ENCODE measurements around the gene TTN. TPM values are rescaled to one million over a fixed set of nuclear protein-coding genes. Genes with fewer than 3 reads are reported as not detected.

The TTN gene
- total RNA-seq, 1 experiment from 2014 or later = not detected

DNA sequence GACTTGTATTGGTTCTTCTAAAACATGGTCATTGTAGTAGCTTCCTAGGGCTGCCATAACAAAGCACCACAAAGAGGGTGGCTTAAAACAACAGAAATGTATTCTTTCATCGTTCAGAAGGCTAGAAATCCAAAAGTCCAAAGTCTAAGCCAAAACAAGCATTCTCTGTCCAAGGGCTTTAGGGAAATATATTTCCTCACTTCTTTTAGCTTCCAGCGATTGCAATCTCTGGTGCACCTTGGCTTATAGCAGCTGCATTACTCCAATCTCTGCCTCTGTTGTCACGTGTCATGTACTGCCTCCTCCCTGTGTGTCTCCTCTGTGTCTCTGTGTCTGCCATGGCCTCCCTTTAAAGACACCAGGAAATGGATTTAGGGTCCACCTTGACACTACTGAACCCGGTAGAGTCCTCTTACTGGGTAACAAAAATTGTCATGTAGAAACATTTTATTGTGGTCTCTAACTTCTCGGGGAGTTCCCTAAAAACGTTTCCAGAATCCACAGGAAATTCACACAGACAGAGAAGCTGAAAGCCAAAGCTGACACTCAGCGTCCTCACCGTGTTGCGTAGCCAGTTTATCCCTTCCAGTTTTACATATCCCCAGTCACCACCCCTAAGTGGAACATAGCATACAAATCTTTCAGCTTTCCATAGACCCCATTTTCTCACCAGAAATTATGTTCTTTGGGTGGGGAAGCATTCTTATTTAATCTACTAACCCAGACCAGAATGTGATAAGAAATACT lies 20.7 kb upstream of the TTN start:
- H3K9me3 ChIP-seq (ENCODE audit: insufficient read depth, low read depth) = peaks cover 6% of the 10 kb centered on the region; the same call in 1 of the 2 replicates
- no peaks in the 10 kb centered on the region for H3K4me1 ChIP-seq (replicated peaks; ENCODE audit: insufficient read depth)
- TF ChIP-seq EZH2 (IDR thresholded peaks at IDR 0.05; ENCODE audit: low read depth) = no peak
- TF ChIP-seq, protein P1, sequence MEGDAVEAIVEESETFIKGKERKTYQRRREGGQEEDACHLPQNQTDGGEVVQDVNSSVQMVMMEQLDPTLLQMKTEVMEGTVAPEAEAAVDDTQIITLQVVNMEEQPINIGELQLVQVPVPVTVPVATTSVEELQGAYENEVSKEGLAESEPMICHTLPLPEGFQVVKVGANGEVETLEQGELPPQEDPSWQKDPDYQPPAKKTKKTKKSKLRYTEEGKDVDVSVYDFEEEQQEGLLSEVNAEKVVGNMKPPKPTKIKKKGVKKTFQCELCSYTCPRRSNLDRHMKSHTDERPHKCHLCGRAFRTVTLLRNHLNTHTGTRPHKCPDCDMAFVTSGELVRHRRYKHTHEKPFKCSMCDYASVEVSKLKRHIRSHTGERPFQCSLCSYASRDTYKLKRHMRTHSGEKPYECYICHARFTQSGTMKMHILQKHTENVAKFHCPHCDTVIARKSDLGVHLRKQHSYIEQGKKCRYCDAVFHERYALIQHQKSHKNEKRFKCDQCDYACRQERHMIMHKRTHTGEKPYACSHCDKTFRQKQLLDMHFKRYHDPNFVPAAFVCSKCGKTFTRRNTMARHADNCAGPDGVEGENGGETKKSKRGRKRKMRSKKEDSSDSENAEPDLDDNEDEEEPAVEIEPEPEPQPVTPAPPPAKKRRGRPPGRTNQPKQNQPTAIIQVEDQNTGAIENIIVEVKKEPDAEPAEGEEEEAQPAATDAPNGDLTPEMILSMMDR (conservative IDR thresholded peaks at IDR 0.05) = no peak
- H3K4me2 ChIP-seq = no peak overlapping the region
- no peak overlapping the region for H3K4me3 ChIP-seq
- H3K27ac ChIP-seq = no peak overlapping the region
- H3K79me2 ChIP-seq (ENCODE audit: low read depth) = no peaks in the 10 kb centered on the region
- intact Hi-C loops (cut with micrococcal nuclease; ENCODE audit: unreplicated experiment) = no loop called here
- ChIA-PET POLR2A (ENCODE audit: unreplicated experiment) (interaction anchor here (0.5 kb wide), 1 partner anchor 262 kb away, joined by 3 read pairs; no protein-coding TSS in a partner anchor), CTCF (no interaction called here)
- no TSS peak for BruUV-seq (replicated peaks)
- no peaks in the 10 kb centered on the region for H3K9me2 ChIP-seq (ENCODE audit: insufficient read depth)
- DNase-seq = no peak
- no peak overlapping the region for H2AFZ ChIP-seq
- no peaks in the 10 kb centered on the region for H3F3A ChIP-seq (ENCODE audit: insufficient read depth, low read depth)
- H3K27me3 ChIP-seq (ENCODE audit: insufficient read depth, low read depth) = no peaks in the 10 kb centered on the region
- H3K36me3 ChIP-seq (ENCODE audit: low read depth) = no peaks in the 10 kb centered on the region
- H4K20me1 ChIP-seq (ENCODE audit: insufficient read depth) = no peaks in the 10 kb centered on the region

DNA sequence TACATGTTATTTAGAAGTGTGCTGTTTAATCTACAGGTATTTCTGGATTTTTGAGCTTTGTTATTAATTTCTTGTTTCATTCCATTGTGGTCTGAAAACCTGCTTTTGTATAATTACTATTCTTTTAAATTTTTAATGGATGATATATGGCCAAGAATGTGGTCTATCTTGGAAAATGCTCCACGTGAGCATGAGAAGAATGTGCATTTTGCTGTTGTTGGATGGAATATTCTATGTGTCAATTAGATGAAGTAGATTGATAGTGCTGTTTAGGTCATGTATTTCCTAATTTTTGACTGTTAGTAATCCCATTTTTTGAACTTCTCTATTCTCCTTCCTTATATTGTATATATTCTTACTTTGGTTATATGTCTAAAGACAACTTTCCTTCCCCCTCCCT lies 19.9 kb upstream of the TTN start:
- BruUV-seq (replicated peaks) = no TSS peak

DNA sequence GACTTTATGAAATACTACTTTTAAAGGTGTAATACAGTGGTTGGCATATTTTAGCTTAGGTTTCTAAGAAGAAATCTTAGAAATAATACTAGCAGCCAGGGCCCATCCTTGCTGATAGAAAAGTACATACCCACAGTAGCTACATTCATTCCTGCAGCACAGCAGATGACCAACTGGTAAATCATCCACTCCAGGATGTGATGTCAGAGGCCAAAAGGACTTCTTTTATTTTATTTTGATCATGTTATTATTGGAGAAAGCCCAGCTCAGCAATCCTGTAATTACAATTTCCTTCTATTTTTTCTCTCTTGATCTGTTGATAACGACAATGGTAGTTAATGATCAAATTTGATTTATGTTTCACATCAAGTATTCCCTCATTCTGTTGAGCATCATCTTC lies 18.0 kb upstream of the TTN start:
- Histone ChIP-seq H3K79me2 (ENCODE audit: low read depth) (no peaks in the 10 kb centered on the region), H3K9me3 (ENCODE audit: insufficient read depth, low read depth) (peaks cover 6% of the 10 kb centered on the region; the same call in 1 of the 2 replicates), H3K27me3 (ENCODE audit: insufficient read depth, low read depth) (no peaks in the 10 kb centered on the region), H3K4me1 (replicated peaks; ENCODE audit: insufficient read depth) (no peaks in the 10 kb centered on the region), H2AFZ (no peak overlapping the region), H3K27ac (no peak overlapping the region), H3K4me2 (no peak overlapping the region), H3F3A (ENCODE audit: insufficient read depth, low read depth) (no peaks in the 10 kb centered on the region), H4K20me1 (ENCODE audit: insufficient read depth) (no peaks in the 10 kb centered on the region), H3K4me3 (no peak overlapping the region), H3K9me2 (ENCODE audit: insufficient read depth) (no peaks in the 10 kb centered on the region), H3K36me3 (ENCODE audit: low read depth) (no peaks in the 10 kb centered on the region)
- CTCF ChIA-PET = no interaction called here
- TF ChIP-seq, protein P1 (conservative IDR thresholded peaks at IDR 0.05) = no peak
- no peak for TF ChIP-seq EZH2 (IDR thresholded peaks at IDR 0.05; ENCODE audit: low read depth)
- no TSS peak for BruUV-seq (replicated peaks)
- POLR2A ChIA-PET (ENCODE audit: unreplicated experiment) = no interaction called here
- intact Hi-C loops (cut with micrococcal nuclease; ENCODE audit: unreplicated experiment) = no loop called here
- DNase-seq = no peak

More for the DNA sequence above, 19.9 kb upstream of the TTN start:
- Histone ChIP-seq H3K27me3 (ENCODE audit: insufficient read depth, low read depth) (no peaks in the 10 kb centered on the region), H4K20me1 (ENCODE audit: insufficient read depth) (no peaks in the 10 kb centered on the region), H3K4me1 (replicated peaks; ENCODE audit: insufficient read depth) (no peaks in the 10 kb centered on the region), H3K27ac (no peak overlapping the region), H3F3A (ENCODE audit: insufficient read depth, low read depth) (no peaks in the 10 kb centered on the region), H3K4me3 (no peak overlapping the region), H3K79me2 (ENCODE audit: low read depth) (no peaks in the 10 kb centered on the region), H3K9me2 (ENCODE audit: insufficient read depth) (no peaks in the 10 kb centered on the region), H3K36me3 (ENCODE audit: low read depth) (no peaks in the 10 kb centered on the region), H3K4me2 (no peak overlapping the region), H2AFZ (no peak overlapping the region), H3K9me3 (ENCODE audit: insufficient read depth, low read depth) (peaks cover 6% of the 10 kb centered on the region; the same call in 1 of the 2 replicates)
- intact Hi-C loops (cut with micrococcal nuclease; ENCODE audit: unreplicated experiment) = no loop called here
- POLR2A ChIA-PET (ENCODE audit: unreplicated experiment) = interaction anchor here (0.5 kb wide), 1 partner anchor 263 kb away, joined by 3 read pairs; no protein-coding TSS in a partner anchor
- TF ChIP-seq, protein P1 (conservative IDR thresholded peaks at IDR 0.05) = no peak
- TF ChIP-seq EZH2 (IDR thresholded peaks at IDR 0.05; ENCODE audit: low read depth) = no peak
- CTCF ChIA-PET = no interaction called here
- no peak for DNase-seq

All from PC-9 (cell line).